AG10803 (cell line): Measurements from ENCODE around the gene MYPN.

Source experiments
- DNase-seq: peaks from one replicate; pipeline ENCODE4 v3.0.0; 2010; ENCODE audit warnings: low read depth
- H3K4me3 ChIP-seq: 2 replicates; pipeline ENCODE4 v1.5.1; 2011; ENCODE audit warnings: mild to moderate bottlenecking, low read length, control low read depth
- CTCF ChIP-seq: conservative IDR thresholded peaks from 2 replicates; pipeline ENCODE4 v1.5.1; 2011; ENCODE audit warnings: mild to moderate bottlenecking, low read length, control low read depth, inconsistent platforms

The MYPN gene

GRCh38 chr10:68121020-68121743, 11.9 kb downstream of the MYPN start:
- TF ChIP-seq CTCF: no peak
- no peak for DNase-seq
- no peak overlapping the region for H3K4me3 ChIP-seq

GRCh38 chr10:68121852-68122251, 12.6 kb downstream of the MYPN start:
- no peak overlapping the region for H3K4me3 ChIP-seq
- peak; percentile 36 for DNase-seq
- no peak for TF ChIP-seq CTCF

- TF ChIP-seq CTCF: no peak
- H3K4me3 ChIP-seq: no peak overlapping the region
Measured at GRCh38 chr10:68124718-68125117, 15.4 kb downstream of the MYPN start.

GRCh38 chr10:68125772-68126171, 16.5 kb downstream of the MYPN start:
- DNase-seq: no peak
- no peak for TF ChIP-seq CTCF

More at GRCh38 chr10:68124718-68125117, 15.4 kb downstream of the MYPN start:
- DNase-seq: no peak

GRCh38 chr10:68128015-68128414, 18.7 kb downstream of the MYPN start:
- DNase-seq: no peak
- TF ChIP-seq CTCF: no peak

More at GRCh38 chr10:68125772-68126171, 16.5 kb downstream of the MYPN start:
- H3K4me3 ChIP-seq: no peak overlapping the region

GRCh38 chr10:68132391-68132790, 23.1 kb downstream of the MYPN start:
- DNase-seq: no peak
- H3K4me3 ChIP-seq: no peak overlapping the region
- no peak for TF ChIP-seq CTCF

More at GRCh38 chr10:68128015-68128414, 18.7 kb downstream of the MYPN start:
- no peak overlapping the region for H3K4me3 ChIP-seq

GRCh38 chr10:68133523-68133922, 24.2 kb downstream of the MYPN start:
- H3K4me3 ChIP-seq: no peak overlapping the region
- DNase-seq: no peak
- no peak for TF ChIP-seq CTCF
